NCI-H187 treated with DMSO at 0.1 percent for 48 hours (cell line): ENCODE data around the gene IL15RA.
"Not testable (repeated sequence)": the region's sequence is repeated elsewhere in the genome, so short reads cannot be mapped to it uniquely, and the experiment has no call there.

Experiments used
- DNase-seq: peaks from one replicate; lab custom pipeline; 2025; lab: John Stamatoyannopoulos, UW

The IL15RA gene

GRCh38 chr10:5949009-5949759, 28.2 kb downstream of the IL15RA start:
- DNase-seq = no peak

GRCh38 chr10:5948208-5948585, 29.1 kb downstream of the IL15RA start:
- DNase-seq = no peak

- DNase-seq = no peak
Observed at GRCh38 chr10:5947471-5948207, 29.7 kb downstream of the IL15RA start.

GRCh38 chr10:5946786-5947185, 30.6 kb downstream of the IL15RA start:
- DNase-seq = no peak

GRCh38 chr10:5946419-5946775, 30.9 kb downstream of the IL15RA start:
- DNase-seq = not testable (repeated sequence)

- DNase-seq = no peak
Observed at GRCh38 chr10:5945561-5946418, 31.6 kb downstream of the IL15RA start.

GRCh38 chr10:5945190-5945509, 32.2 kb downstream of the IL15RA start:
- no peak for DNase-seq

GRCh38 chr10:5944389-5945189, 32.8 kb downstream of the IL15RA start:
- DNase-seq = no peak

- no peak for DNase-seq
Observed at GRCh38 chr10:5943536-5943935, 33.8 kb downstream of the IL15RA start.

- DNase-seq = no peak
Observed at GRCh38 chr10:5942474-5942873, 34.9 kb downstream of the IL15RA start.

- no peak for DNase-seq
Observed at GRCh38 chr10:5942001-5942400, 35.3 kb downstream of the IL15RA start.

GRCh38 chr10:5941579-5941978, 35.8 kb downstream of the IL15RA start:
- DNase-seq = no peak

- no peak for DNase-seq
Observed at GRCh38 chr10:5940807-5941218, 36.5 kb downstream of the IL15RA start.

- DNase-seq = no peak
Observed at GRCh38 chr10:5938291-5938690, 39.1 kb downstream of the IL15RA start.

GRCh38 chr10:5937016-5937415, 40.3 kb downstream of the IL15RA start:
- no peak for DNase-seq

GRCh38 chr10:5935628-5936027, 41.7 kb downstream of the IL15RA start:
- DNase-seq = no peak

- no peak for DNase-seq
Observed at GRCh38 chr10:5933909-5934546, 43.3 kb downstream of the IL15RA start.

- no peak for DNase-seq
Observed at GRCh38 chr10:5932345-5932744, 45.0 kb downstream of the IL15RA start.

- no peak for DNase-seq
Observed at GRCh38 chr10:5930272-5930671, 47.1 kb downstream of the IL15RA start.

GRCh38 chr10:5929442-5929841, 47.9 kb downstream of the IL15RA start:
- DNase-seq = no peak

- DNase-seq = no peak
Observed at GRCh38 chr10:5927306-5927705, 50.0 kb downstream of the IL15RA start.

GRCh38 chr10:5924889-5925288, 52.5 kb downstream of the IL15RA start:
- DNase-seq = no peak
